HCT116 (cell line): ENCODE results near the gene PDE6D. TPM values are rescaled to one million over a fixed set of nuclear protein-coding genes. Genes with fewer than 3 reads are reported as not detected.
A peak's percentile ranks its signal among the peaks of the same experiment; 100 is the strongest.

Experiments used
- ATAC-seq: fragments of 200-7000 bp; cut with Tn5 transposase; 2 replicates; pipeline ENCODE4 v1.9.1; 2020; ENCODE audit warnings: mild to moderate bottlenecking, moderate library complexity
- BruUV-seq: library from RNA; stranded (reverse); fragments of 400-500 nt; replicated peaks from 2 replicates; lab custom pipeline; 2021; lab: Mats Ljungman, UMichigan
- CTCF ChIA-PET: fragments of 300-600 bp; sonication (Branson Sonifier 250); formaldehyde crosslinking; loops from one replicate; lab custom pipeline; 2021; ENCODE audit warnings: antibody characterized with exemption; lab: Charles Lee
- POLR2A ChIA-PET: fragments of 300-600, 350-600 bp; sonication (Branson Sonifier 250); formaldehyde crosslinking; loops from one replicate; lab custom pipeline; 2021; ENCODE audit warnings: antibody characterized with exemption; lab: Charles Lee
- RAD21 ChIA-PET, 2 experiments: fragments of 300-600 bp; sonication (Branson Sonifier 250); formaldehyde crosslinking; loops; one replicate each; lab custom pipeline; 2023; ENCODE audit warnings: low total read pairs in 2 of 2; ENCODE audit not compliant: uncharacterized antibody in 2 of 2, unreplicated experiment in 2 of 2, low non-redundant PET in 1 of 2; lab: Charles Lee
- DNase-seq: peaks from one replicate; pipeline ENCODE4 v3.0.0-alpha.2; 2010; ENCODE audit warnings: low read depth, low spot score
- H2AFZ ChIP-seq: fragments of 200-600 bp; shearing (Covaris generic), sonication (generic); 2 replicates; pipeline ENCODE4 v1.6.1; 2017; ENCODE audit warnings: low read depth, mixed run types, mixed read lengths, antibody characterized with exemption, low read length; ENCODE audit not compliant: poor library complexity, severe bottlenecking
- H3K27ac ChIP-seq: 2 replicates; pipeline ENCODE4 v1.5.1; 2012; ENCODE audit warnings: low read depth, low read length
- H3K27me3 ChIP-seq: fragments of 200-600 bp; sonication (generic); 2 replicates; pipeline ENCODE4 v1.6.1; 2016; ENCODE audit warnings: mixed run types, low read length, mixed read lengths; ENCODE audit not compliant: insufficient read depth
- H3K36me3 ChIP-seq, 2 experiments: fragments of 200-500 bp in 1 of 2; fragments of 200-600 bp in 1 of 2; sonication (Bioruptor generic) in 1 of 2; sonication (generic) in 1 of 2; 2 replicates each; pipeline versions ENCODE4 v1.5.1 to v1.6.1; 2014 to 2016; ENCODE audit warnings: low read length in 2 of 2, inconsistent platforms in 1 of 2, mixed read lengths in 1 of 2, mixed run types in 1 of 2; ENCODE audit not compliant: insufficient read depth in 2 of 2, control insufficient read depth in 1 of 2
- H3K4me1 ChIP-seq, 2 experiments: fragments of 200-600 bp in 1 of 2; sonication (generic) in 1 of 2; 2 replicates each; pipeline versions ENCODE4 v1.5.1 to v1.6.1; 2012 to 2017; ENCODE audit warnings: low read length in 2 of 2, inconsistent platforms in 1 of 2, mild to moderate bottlenecking in 1 of 2, mixed read lengths in 1 of 2, mixed run types in 1 of 2, moderate library complexity in 1 of 2; ENCODE audit not compliant: insufficient read depth in 2 of 2, control insufficient read depth in 1 of 2
- H3K4me2 ChIP-seq: fragments of 200-600 bp; sonication (generic); 2 replicates; pipeline ENCODE4 v1.6.1; 2017; ENCODE audit warnings: mixed run types, low read length, mixed read lengths
- H3K4me3 ChIP-seq, 2 experiments: fragments of 200-600 bp in 1 of 2; sonication (generic) in 1 of 2; replicated peaks in 1 of 2; 2 replicates each; pipeline ENCODE4 v1.5.1; 2011 to 2016; ENCODE audit warnings: low read length in 2 of 2, control low read depth in 1 of 2, low read depth in 1 of 2, mild to moderate bottlenecking in 1 of 2, mixed read lengths in 1 of 2, mixed run types in 1 of 2
- H3K79me2 ChIP-seq: fragments of 200-600 bp; sonication (generic); 2 replicates; pipeline ENCODE4 v1.6.1; 2017; ENCODE audit warnings: mild to moderate bottlenecking, mixed run types, low read length, moderate library complexity, mixed read lengths; ENCODE audit not compliant: insufficient read depth
- H3K9ac ChIP-seq: fragments of 200-600 bp; sonication (generic); 2 replicates; pipeline ENCODE4 v1.6.1; 2016; ENCODE audit warnings: low read length, mixed read lengths
- H3K9me2 ChIP-seq: fragments of 200-600 bp; sonication (generic), shearing (Covaris generic); 2 replicates; pipeline ENCODE4 v1.6.1; 2017; ENCODE audit warnings: mixed run types, mild to moderate bottlenecking, moderate library complexity; ENCODE audit not compliant: insufficient read depth
- H3K9me3 ChIP-seq, 2 experiments: fragments of 200-500 bp in 1 of 2; fragments of 200-600 bp in 1 of 2; sonication (Bioruptor generic) in 1 of 2; sonication (generic) in 1 of 2; 2 replicates each; pipeline ENCODE4 v1.6.1; 2014 to 2017; ENCODE audit warnings: low read length in 2 of 2, mixed read lengths in 2 of 2, inconsistent platforms in 1 of 2, low read depth in 1 of 2, mild to moderate bottlenecking in 1 of 2, mixed run types in 1 of 2, moderate library complexity in 1 of 2; ENCODE audit not compliant: control insufficient read depth in 1 of 2, insufficient read depth in 1 of 2
- H4K20me1 ChIP-seq: fragments of 200-600 bp; sonication (generic), shearing (Covaris generic); 2 replicates; pipeline ENCODE4 v1.6.1; 2017; ENCODE audit warnings: mixed run types, mild to moderate bottlenecking, moderate library complexity; ENCODE audit not compliant: insufficient read depth
- ATF3 ChIP-seq: IDR thresholded peaks from 2 replicates; pipeline ENCODE4 v1.6.1; 2012
- CBX3 ChIP-seq: IDR thresholded peaks from 2 replicates; pipeline ENCODE4 v1.6.1; 2012; ENCODE audit warnings: low read depth
- CTCF ChIP-seq, 3 experiments: fragments of 200-600 bp in 1 of 3; sonication (generic) in 1 of 3; IDR thresholded peaks in 2 of 3; conservative IDR thresholded peaks in 1 of 3; 2 replicates each; pipeline ENCODE4 v1.5.1; 2012 to 2017; ENCODE audit warnings: low read depth in 2 of 3, low read length in 2 of 3, antibody characterized with exemption in 1 of 3, borderline replicate concordance in 1 of 3, control low read depth in 1 of 3, mild to moderate bottlenecking in 1 of 3, mixed read lengths in 1 of 3, mixed run types in 1 of 3, moderate library complexity in 1 of 3; ENCODE audit not compliant: insufficient read depth in 1 of 3
- EGR1 ChIP-seq: IDR thresholded peaks from 2 replicates; pipeline ENCODE4 v1.6.1; 2012; ENCODE audit warnings: low read depth
- ELF1 ChIP-seq: IDR thresholded peaks from 2 replicates; pipeline ENCODE4 v1.6.1; 2012; ENCODE audit warnings: low read depth, borderline replicate concordance
- EZH2 ChIP-seq: fragments of 200-600 bp; sonication (generic); IDR thresholded peaks from 2 replicates; pipeline ENCODE4 v1.6.1; 2017; ENCODE audit warnings: antibody characterized with exemption, mixed run types
- JUND ChIP-seq: IDR thresholded peaks from 2 replicates; pipeline ENCODE4 v1.6.1; 2012
- MAX ChIP-seq: IDR thresholded peaks from 2 replicates; pipeline ENCODE4 v1.6.1; 2012
- POLR2A ChIP-seq: IDR thresholded peaks from 2 replicates; pipeline ENCODE4 v1.7.0; 2011; ENCODE audit warnings: borderline replicate concordance; ENCODE audit not compliant: insufficient read depth, insufficient read length; ENCODE audit errors: extremely low read depth
- POLR2AphosphoS5 ChIP-seq: IDR thresholded peaks from 2 replicates; pipeline ENCODE4 v1.6.1; 2011; ENCODE audit warnings: mild to moderate bottlenecking, low read depth, low read length, moderate library complexity
- REST ChIP-seq: IDR thresholded peaks from 2 replicates; pipeline ENCODE4 v1.6.1; 2012; ENCODE audit warnings: low read depth
- SIN3A ChIP-seq: IDR thresholded peaks from 2 replicates; pipeline ENCODE4 v1.6.1; 2012; ENCODE audit warnings: low read depth
- TCF7L2 ChIP-seq: IDR thresholded peaks from 2 replicates; pipeline ENCODE4 v1.7.0; 2011; ENCODE audit warnings: borderline replicate concordance, inconsistent platforms; ENCODE audit not compliant: insufficient read depth, insufficient read length; ENCODE audit errors: extremely low read depth
- YY1 ChIP-seq: IDR thresholded peaks from 2 replicates; pipeline ENCODE4 v1.6.1; 2011; ENCODE audit warnings: low read length, low read depth, moderate library complexity, mild to moderate bottlenecking; ENCODE audit not compliant: insufficient replicate concordance; ENCODE audit errors: extremely low read depth
- ZFX ChIP-seq: fragments of 450-650 bp; IDR thresholded peaks from 2 replicates; pipeline ENCODE4 v1.6.1; 2017
- intact Hi-C: fragments of 100-400 bp; cut with micrococcal nuclease; formaldehyde crosslinking; loops from 2 replicates; pipeline ENCODE4 v1.10.0; 2022
- total RNA-seq: library from RNA; stranded (reverse); gene quantifications from one replicate; pipeline ENCODE4 v1.2.1, GENCODE V29; 2021; ENCODE audit not compliant: unreplicated experiment

Gene PDE6D
- total RNA-seq, 1 experiment from 2014 or later, result 26.6 TPM

- ATAC-seq (no peak; the same call in 1 of the 2 replicates), DNase-seq (peak; percentile 64)
- peak overlapping the region; percentile 36 to 37 for H3K4me3 ChIP-seq
- ChIA-PET CTCF (interaction anchor here (5.5 to 5.7 kb wide), 2 partner anchors 43 to 105 kb away, joined by 80 to 185 read pairs; no protein-coding TSS in a partner anchor), POLR2A (interaction anchor here (0.7 to 6.5 kb wide), 2 partner anchors 16 to 44 kb away, joined by 4 to 50 read pairs; no protein-coding TSS in a partner anchor), RAD21 (interaction anchor here (0.6 to 4.2 kb wide), 2 partner anchors 24 to 40 kb away, joined by 3 to 31 read pairs; no protein-coding TSS in a partner anchor)
- no peak overlapping the region for H2AFZ ChIP-seq
- intact Hi-C loops, result no loop called here
- H3K27ac ChIP-seq, result peak overlapping the region; percentile 29; the same call in 1 of the 2 replicates
- peaks cover 1% of the 10 kb centered on the region for H3K79me2 ChIP-seq
- peaks cover 13 to 57% of the 10 kb centered on the region in 2 experiments; a peak in 3 of 4 replicates for H3K4me1 ChIP-seq
- peaks cover under 1 to 1% of the 10 kb centered on the region in 2 experiments; a peak in 2 of 4 replicates for H3K36me3 ChIP-seq
- no TSS peak for BruUV-seq
- peak overlapping the region; percentile 56 for H3K4me2 ChIP-seq
- H3K27me3 ChIP-seq, result no peaks in the 10 kb centered on the region
- H3K9me3 ChIP-seq, result no peaks in the 10 kb centered on the region
- H3K9ac ChIP-seq, result peak overlapping the region; percentile 29
- TF ChIP-seq POLR2A, result no peak
- no peak for TF ChIP-seq REST
- no peak for TF ChIP-seq CBX3
- TF ChIP-seq MAX, result no peak
- no peak for TF ChIP-seq EGR1
- no peak for TF ChIP-seq EZH2
- no peak for TF ChIP-seq ATF3
- no peak for TF ChIP-seq POLR2AphosphoS5
- no peak for TF ChIP-seq JUND
- TF ChIP-seq CTCF (IDR thresholded peaks at IDR 0.05 in 2 of 3, conservative IDR thresholded peaks at IDR 0.05 in 1 of 3; ENCODE audit: borderline replicate concordance in 1 of 3, insufficient read depth in 1 of 3, low read depth in 2 of 3, low read length in 2 of 3), result no peak
- TF ChIP-seq SIN3A, result no peak
- TF ChIP-seq ZFX, result no peak
- no peak for TF ChIP-seq TCF7L2
- TF ChIP-seq ELF1, result no peak
- TF ChIP-seq YY1, result no peak
- H3K9me2 ChIP-seq, result no peaks in the 10 kb centered on the region
- H4K20me1 ChIP-seq, result no peaks in the 10 kb centered on the region; the same call in 1 of the 2 replicates
Measured at GRCh38 chr2:231717281-231718171, 63.6 kb downstream of the PDE6D start.
